Panc1 (cell line): Measurements from ENCODE around the gene CCDC39. TPM values are rescaled to one million over a fixed set of nuclear protein-coding genes. Genes with fewer than 3 reads are reported as not detected.
A peak's percentile ranks its signal among the peaks of the same experiment; 100 is the strongest.

Experiments
- ATAC-seq: fragments of 200-7000 bp; cut with Tn5 transposase; 2 replicates; pipeline ENCODE4 v1.9.1; 2020; ENCODE audit warnings: mild to moderate bottlenecking, moderate library complexity
- BruUV-seq: library from RNA; stranded (reverse); fragments of 400-500 nt; replicated peaks from 2 replicates; lab custom pipeline; 2021; lab: Mats Ljungman, UMichigan
- CTCF ChIA-PET: fragments of 300-600 bp; sonication (Branson Sonifier 250); formaldehyde crosslinking; loops from one replicate; lab custom pipeline; 2022; ENCODE audit warnings: antibody characterized with exemption; lab: Charles Lee
- POLR2A ChIA-PET: fragments of 300-600 bp; sonication (Branson Sonifier 250); formaldehyde crosslinking; loops from one replicate; lab custom pipeline; 2022; ENCODE audit warnings: antibody characterized with exemption; lab: Charles Lee
- DNase-seq: peaks from one replicate; pipeline ENCODE4 v3.0.0-alpha.2; 2010; ENCODE audit warnings: low read depth, low spot score
- H3K27ac ChIP-seq: 2 replicates; pipeline ENCODE4 v1.5.1; 2011; ENCODE audit warnings: mild to moderate bottlenecking, low read length, inconsistent platforms
- H3K27me3 ChIP-seq: fragments of 200-500 bp; sonication (Bioruptor generic); 2 replicates; pipeline ENCODE4 v1.6.0; 2014; ENCODE audit warnings: low read length, inconsistent platforms; ENCODE audit not compliant: control insufficient read depth, insufficient read depth
- H3K36me3 ChIP-seq: fragments of 200-500 bp; sonication (Bioruptor generic); 2 replicates; pipeline ENCODE4 v1.5.1; 2014; ENCODE audit warnings: inconsistent platforms, mild to moderate bottlenecking, low read length, moderate library complexity; ENCODE audit not compliant: control insufficient read depth, insufficient read depth
- H3K4me1 ChIP-seq: 2 replicates; pipeline ENCODE4 v1.5.1; 2011; ENCODE audit warnings: inconsistent platforms, mild to moderate bottlenecking, low read length, moderate library complexity; ENCODE audit not compliant: control insufficient read depth, insufficient read depth
- H3K4me3 ChIP-seq, 2 experiments: 2 replicates each; pipeline ENCODE4 v1.5.1; 2011 to 2012; ENCODE audit warnings: low read depth in 2 of 2, low read length in 2 of 2, mild to moderate bottlenecking in 2 of 2, inconsistent platforms in 1 of 2, moderate library complexity in 1 of 2
- H3K9me3 ChIP-seq: fragments of 200-500 bp; sonication (Bioruptor generic); 2 replicates; pipeline ENCODE4 v1.5.1; 2014; ENCODE audit warnings: low read depth, mild to moderate bottlenecking, inconsistent platforms, low read length, moderate library complexity; ENCODE audit not compliant: control insufficient read depth, insufficient read depth
- POLR2AphosphoS5 ChIP-seq: IDR thresholded peaks from 2 replicates; pipeline ENCODE4 v1.6.1; 2012; ENCODE audit warnings: mild to moderate bottlenecking, low read depth, low read length, moderate library complexity
- SIN3A ChIP-seq: IDR thresholded peaks from 2 replicates; pipeline ENCODE4 v1.6.1; 2012; ENCODE audit warnings: low read depth, mild to moderate bottlenecking, low read length, moderate library complexity, borderline replicate concordance; ENCODE audit not compliant: insufficient read depth
- TCF7L2 ChIP-seq: IDR thresholded peaks from 2 replicates; pipeline ENCODE4 v1.6.1; 2011; ENCODE audit warnings: mild to moderate bottlenecking, low read depth, low read length, inconsistent platforms
- in situ Hi-C: cut with HindIII; loops from 2 replicates; pipeline ENCODE4 v1.10.0; 2016; ENCODE audit warnings: low sequenced_read_pairs, low pct_unique_long_range_greater_than_20kb
- intact Hi-C: fragments of 100-400 bp; cut with micrococcal nuclease; formaldehyde crosslinking; loops from one replicate; pipeline ENCODE4 v1.10.0; 2022; ENCODE audit not compliant: unreplicated experiment
- total RNA-seq: library from RNA; stranded (reverse); gene quantifications from one replicate; pipeline ENCODE4 v1.2.1, GENCODE V29; 2021; ENCODE audit not compliant: unreplicated experiment
- TF ChIP-seq, protein P1 (sequence below), 2 experiments: IDR thresholded peaks; 2 replicates each; pipeline ENCODE4 v1.6.1; 2011 to 2012; ENCODE audit warnings: low read depth in 2 of 2, control low read depth in 1 of 2, low read length in 1 of 2, mild to moderate bottlenecking in 1 of 2, moderate library complexity in 1 of 2; ENCODE audit not compliant: insufficient read depth in 1 of 2
- TF ChIP-seq, protein P2 (sequence below): fragments of 450-650 bp; IDR thresholded peaks from 2 replicates; pipeline ENCODE4 v1.5.1; 2017; ENCODE audit warnings: mild to moderate bottlenecking

Gene CCDC39
- total RNA-seq, 1 experiment from 2014 or later, result not detected

DNA sequence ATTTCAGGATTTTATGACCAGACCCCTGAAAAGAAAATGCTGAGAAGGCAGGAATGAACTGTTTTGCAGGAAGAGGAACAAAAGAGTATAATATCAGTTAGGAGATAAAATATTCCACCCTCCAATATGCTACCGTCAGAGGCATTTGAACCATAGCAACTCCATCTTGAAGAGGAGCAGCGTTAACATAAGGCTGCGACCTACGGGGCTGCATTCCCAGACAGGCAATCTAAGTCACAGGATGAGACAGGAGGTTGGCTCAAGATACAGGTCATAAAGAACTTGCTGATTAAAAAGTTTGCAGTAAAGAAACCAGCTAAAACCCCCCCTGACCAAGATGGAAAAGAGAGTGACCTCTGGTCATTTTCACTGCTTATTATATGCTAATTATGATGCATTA lies 22.9 kb downstream of the CCDC39 start:
- DNase-seq, result no peak
- BruUV-seq, result no TSS peak
- H3K4me1 ChIP-seq, result no peaks in the 10 kb centered on the region
- TF ChIP-seq SIN3A (no peak), POLR2AphosphoS5 (no peak)
- no peak overlapping the region for H3K27ac ChIP-seq
- intact Hi-C loops (no loop called here), in situ Hi-C loops (no loop called here)
- no peaks in the 10 kb centered on the region for H3K27me3 ChIP-seq
- ChIA-PET POLR2A (no interaction called here), CTCF (no interaction called here)
- H3K9me3 ChIP-seq, result no peaks in the 10 kb centered on the region
- H3K4me3 ChIP-seq, result no peak overlapping the region
- H3K36me3 ChIP-seq, result no peaks in the 10 kb centered on the region
- no peak for ATAC-seq

- intact Hi-C loops (no loop called here), in situ Hi-C loops (no loop called here)
- Histone ChIP-seq H3K9me3 (no peaks in the 10 kb centered on the region), H3K36me3 (no peaks in the 10 kb centered on the region), H3K4me3 (no peak overlapping the region), H3K27ac (no peak overlapping the region), H3K4me1 (no peaks in the 10 kb centered on the region), H3K27me3 (peaks cover 4% of the 10 kb centered on the region)
- TF ChIP-seq TCF7L2 (no peak), SIN3A (no peak), POLR2AphosphoS5 (no peak)
- TF ChIP-seq, protein P1, sequence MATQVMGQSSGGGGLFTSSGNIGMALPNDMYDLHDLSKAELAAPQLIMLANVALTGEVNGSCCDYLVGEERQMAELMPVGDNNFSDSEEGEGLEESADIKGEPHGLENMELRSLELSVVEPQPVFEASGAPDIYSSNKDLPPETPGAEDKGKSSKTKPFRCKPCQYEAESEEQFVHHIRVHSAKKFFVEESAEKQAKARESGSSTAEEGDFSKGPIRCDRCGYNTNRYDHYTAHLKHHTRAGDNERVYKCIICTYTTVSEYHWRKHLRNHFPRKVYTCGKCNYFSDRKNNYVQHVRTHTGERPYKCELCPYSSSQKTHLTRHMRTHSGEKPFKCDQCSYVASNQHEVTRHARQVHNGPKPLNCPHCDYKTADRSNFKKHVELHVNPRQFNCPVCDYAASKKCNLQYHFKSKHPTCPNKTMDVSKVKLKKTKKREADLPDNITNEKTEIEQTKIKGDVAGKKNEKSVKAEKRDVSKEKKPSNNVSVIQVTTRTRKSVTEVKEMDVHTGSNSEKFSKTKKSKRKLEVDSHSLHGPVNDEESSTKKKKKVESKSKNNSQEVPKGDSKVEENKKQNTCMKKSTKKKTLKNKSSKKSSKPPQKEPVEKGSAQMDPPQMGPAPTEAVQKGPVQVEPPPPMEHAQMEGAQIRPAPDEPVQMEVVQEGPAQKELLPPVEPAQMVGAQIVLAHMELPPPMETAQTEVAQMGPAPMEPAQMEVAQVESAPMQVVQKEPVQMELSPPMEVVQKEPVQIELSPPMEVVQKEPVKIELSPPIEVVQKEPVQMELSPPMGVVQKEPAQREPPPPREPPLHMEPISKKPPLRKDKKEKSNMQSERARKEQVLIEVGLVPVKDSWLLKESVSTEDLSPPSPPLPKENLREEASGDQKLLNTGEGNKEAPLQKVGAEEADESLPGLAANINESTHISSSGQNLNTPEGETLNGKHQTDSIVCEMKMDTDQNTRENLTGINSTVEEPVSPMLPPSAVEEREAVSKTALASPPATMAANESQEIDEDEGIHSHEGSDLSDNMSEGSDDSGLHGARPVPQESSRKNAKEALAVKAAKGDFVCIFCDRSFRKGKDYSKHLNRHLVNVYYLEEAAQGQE (IDR thresholded peaks at IDR 0.05; ENCODE audit: insufficient read depth in 1 of 2, low read depth in 2 of 2, low read length in 1 of 2), result no peak
- TF ChIP-seq, protein P2, sequence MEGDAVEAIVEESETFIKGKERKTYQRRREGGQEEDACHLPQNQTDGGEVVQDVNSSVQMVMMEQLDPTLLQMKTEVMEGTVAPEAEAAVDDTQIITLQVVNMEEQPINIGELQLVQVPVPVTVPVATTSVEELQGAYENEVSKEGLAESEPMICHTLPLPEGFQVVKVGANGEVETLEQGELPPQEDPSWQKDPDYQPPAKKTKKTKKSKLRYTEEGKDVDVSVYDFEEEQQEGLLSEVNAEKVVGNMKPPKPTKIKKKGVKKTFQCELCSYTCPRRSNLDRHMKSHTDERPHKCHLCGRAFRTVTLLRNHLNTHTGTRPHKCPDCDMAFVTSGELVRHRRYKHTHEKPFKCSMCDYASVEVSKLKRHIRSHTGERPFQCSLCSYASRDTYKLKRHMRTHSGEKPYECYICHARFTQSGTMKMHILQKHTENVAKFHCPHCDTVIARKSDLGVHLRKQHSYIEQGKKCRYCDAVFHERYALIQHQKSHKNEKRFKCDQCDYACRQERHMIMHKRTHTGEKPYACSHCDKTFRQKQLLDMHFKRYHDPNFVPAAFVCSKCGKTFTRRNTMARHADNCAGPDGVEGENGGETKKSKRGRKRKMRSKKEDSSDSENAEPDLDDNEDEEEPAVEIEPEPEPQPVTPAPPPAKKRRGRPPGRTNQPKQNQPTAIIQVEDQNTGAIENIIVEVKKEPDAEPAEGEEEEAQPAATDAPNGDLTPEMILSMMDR, result peak; percentile 38; the same call in 1 of the 2 replicates
- POLR2A ChIA-PET, result no interaction called here
- no TSS peak for BruUV-seq
- peak; percentile 7 for DNase-seq
- CTCF ChIA-PET, result no interaction called here
- no peak for ATAC-seq
These were observed 33.0 kb downstream of the CCDC39 start for GRCh38 chr3:180646187-180646790.

DNA sequence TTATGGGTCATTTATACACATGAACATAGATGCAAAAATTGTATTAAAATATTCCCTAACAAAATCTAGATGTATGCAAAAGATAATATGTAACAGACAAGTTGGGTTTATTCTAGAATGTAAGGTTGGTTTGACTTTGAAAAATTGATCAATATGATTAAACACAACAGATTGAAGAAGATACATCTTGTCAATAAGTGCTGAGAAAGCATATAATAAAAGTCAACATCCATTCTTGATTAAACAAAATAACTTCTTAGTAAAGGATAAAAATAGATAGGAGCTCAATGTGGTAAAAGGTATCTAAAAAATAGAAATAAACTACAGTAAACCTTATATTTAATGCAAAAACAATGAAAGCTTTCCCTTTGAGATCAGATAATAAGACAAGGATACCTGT lies 38.3 kb downstream of the CCDC39 start:
- ATAC-seq (no peak), DNase-seq (no peak)
- no peaks in the 10 kb centered on the region for H3K36me3 ChIP-seq
- no TSS peak for BruUV-seq
- in situ Hi-C loops, result no loop called here
- ChIA-PET CTCF (no interaction called here), POLR2A (no interaction called here)
- no peaks in the 10 kb centered on the region for H3K9me3 ChIP-seq
- no peak overlapping the region for H3K27ac ChIP-seq
- H3K4me1 ChIP-seq, result no peaks in the 10 kb centered on the region
- TF ChIP-seq TCF7L2 (no peak), POLR2AphosphoS5 (no peak), SIN3A (no peak)
- TF ChIP-seq, protein P1 (IDR thresholded peaks at IDR 0.05; ENCODE audit: insufficient read depth in 1 of 2, low read depth in 2 of 2, low read length in 1 of 2), result no peak
- TF ChIP-seq, protein P2, result no peak
- no peak overlapping the region for H3K4me3 ChIP-seq
- peaks cover 2% of the 10 kb centered on the region; the same call in 1 of the 2 replicates for H3K27me3 ChIP-seq
- intact Hi-C loops, result no loop called here
